ENCODE measurements around the gene USP24. TPM values are rescaled to one million over a fixed set of nuclear protein-coding genes. Genes with fewer than 3 reads are reported as not detected.
"Not testable (repeated sequence)": the region's sequence is repeated elsewhere in the genome, so short reads cannot be mapped to it uniquely, and the experiment has no call there.

USP24 gene
- total RNA-seq, 1 experiment from 2014 or later, result 32.9 TPM

GRCh38 chr1:55118651-55119329 lies 96.4 kb downstream of the USP24 start:
- Histone ChIP-seq H3K4me3 (ENCODE audit: insufficient read depth, low read depth, low read length) (no peak overlapping the region), H3K27me3 (ENCODE audit: control insufficient read depth, insufficient read depth, low read length) (no peaks in the 10 kb centered on the region), H3K36me3 (replicated peaks; ENCODE audit: control insufficient read depth, insufficient read depth, low read length) (peaks cover 12% of the 10 kb centered on the region)
- no peak for DNase-seq

- H3K27me3 ChIP-seq (ENCODE audit: control insufficient read depth, insufficient read depth, low read length), result no peaks in the 10 kb centered on the region
- H3K36me3 ChIP-seq (replicated peaks; ENCODE audit: control insufficient read depth, insufficient read depth, low read length), result peaks cover 12% of the 10 kb centered on the region
- no peak overlapping the region for H3K4me3 ChIP-seq (ENCODE audit: insufficient read depth, low read depth, low read length)
- no peak for DNase-seq
Observed at GRCh38 chr1:55117941-55118340, 97.2 kb downstream of the USP24 start.

GRCh38 chr1:55109005-55109404 lies 106.2 kb downstream of the USP24 start:
- H3K4me3 ChIP-seq (ENCODE audit: insufficient read depth, low read depth, low read length); H3K36me3 ChIP-seq (replicated peaks; ENCODE audit: control insufficient read depth, insufficient read depth, low read length); H3K27me3 ChIP-seq (ENCODE audit: control insufficient read depth, insufficient read depth, low read length); DNase-seq: not testable (repeated sequence)

- Histone ChIP-seq H3K27me3 (ENCODE audit: control insufficient read depth, insufficient read depth, low read length) (no peaks in the 10 kb centered on the region), H3K36me3 (replicated peaks; ENCODE audit: control insufficient read depth, insufficient read depth, low read length) (peaks cover 12% of the 10 kb centered on the region), H3K4me3 (ENCODE audit: insufficient read depth, low read depth, low read length) (no peak overlapping the region)
- DNase-seq, result no peak
Observed at GRCh38 chr1:55107101-55107500, 108.1 kb downstream of the USP24 start.

- Histone ChIP-seq H3K36me3 (replicated peaks; ENCODE audit: control insufficient read depth, insufficient read depth, low read length) (peaks cover 13% of the 10 kb centered on the region), H3K4me3 (ENCODE audit: insufficient read depth, low read depth, low read length) (no peak overlapping the region), H3K27me3 (ENCODE audit: control insufficient read depth, insufficient read depth, low read length) (no peaks in the 10 kb centered on the region)
- no peak for DNase-seq
Observed at GRCh38 chr1:55103891-55104290, 111.3 kb downstream of the USP24 start.

GRCh38 chr1:55095095-55095494 lies 120.1 kb downstream of the USP24 start:
- Histone ChIP-seq H3K27me3 (ENCODE audit: control insufficient read depth, insufficient read depth, low read length) (no peaks in the 10 kb centered on the region), H3K36me3 (replicated peaks; ENCODE audit: control insufficient read depth, insufficient read depth, low read length) (peaks cover 15% of the 10 kb centered on the region), H3K4me3 (ENCODE audit: insufficient read depth, low read depth, low read length) (no peak overlapping the region)
- no peak for DNase-seq

- H3K27me3 ChIP-seq (ENCODE audit: control insufficient read depth, insufficient read depth, low read length), result no peaks in the 10 kb centered on the region
- no peak for DNase-seq
Observed at GRCh38 chr1:55092475-55092874, 122.7 kb downstream of the USP24 start.

GRCh38 chr1:55089683-55090082 lies 125.5 kb downstream of the USP24 start:
- no peak overlapping the region for H3K4me3 ChIP-seq (ENCODE audit: insufficient read depth, low read depth, low read length)
- H3K27me3 ChIP-seq (ENCODE audit: control insufficient read depth, insufficient read depth, low read length), result no peaks in the 10 kb centered on the region
- H3K36me3 ChIP-seq (replicated peaks; ENCODE audit: control insufficient read depth, insufficient read depth, low read length), result peaks cover 20% of the 10 kb centered on the region
- DNase-seq, result no peak

More at GRCh38 chr1:55092475-55092874, 122.7 kb downstream of the USP24 start:
- Histone ChIP-seq H3K36me3 (replicated peaks; ENCODE audit: control insufficient read depth, insufficient read depth, low read length) (peaks cover 19% of the 10 kb centered on the region), H3K4me3 (ENCODE audit: insufficient read depth, low read depth, low read length) (no peak overlapping the region)

GRCh38 chr1:55088413-55088812 lies 126.8 kb downstream of the USP24 start:
- Histone ChIP-seq H3K36me3 (replicated peaks; ENCODE audit: control insufficient read depth, insufficient read depth, low read length) (peaks cover 17% of the 10 kb centered on the region), H3K4me3 (ENCODE audit: insufficient read depth, low read depth, low read length) (no peak overlapping the region), H3K27me3 (ENCODE audit: control insufficient read depth, insufficient read depth, low read length) (no peaks in the 10 kb centered on the region)
- no peak for DNase-seq

- DNase-seq, result no peak
- H3K4me3 ChIP-seq (ENCODE audit: insufficient read depth, low read depth, low read length), result no peak overlapping the region
- peaks cover 16% of the 10 kb centered on the region for H3K36me3 ChIP-seq (replicated peaks; ENCODE audit: control insufficient read depth, insufficient read depth, low read length)
Observed at GRCh38 chr1:55087439-55087838, 127.7 kb downstream of the USP24 start.

GRCh38 chr1:55084257-55084656 lies 130.9 kb downstream of the USP24 start:
- peaks cover 13% of the 10 kb centered on the region for H3K36me3 ChIP-seq (replicated peaks; ENCODE audit: control insufficient read depth, insufficient read depth, low read length)
- no peaks in the 10 kb centered on the region for H3K27me3 ChIP-seq (ENCODE audit: control insufficient read depth, insufficient read depth, low read length)
- no peak overlapping the region for H3K4me3 ChIP-seq (ENCODE audit: insufficient read depth, low read depth, low read length)
- no peak for DNase-seq

More at GRCh38 chr1:55087439-55087838, 127.7 kb downstream of the USP24 start:
- no peaks in the 10 kb centered on the region for H3K27me3 ChIP-seq (ENCODE audit: control insufficient read depth, insufficient read depth, low read length)

GRCh38 chr1:55081905-55082296 lies 133.3 kb downstream of the USP24 start:
- no peak for DNase-seq
- H3K4me3 ChIP-seq (ENCODE audit: insufficient read depth, low read depth, low read length), result no peak overlapping the region
- peaks cover 11% of the 10 kb centered on the region for H3K36me3 ChIP-seq (replicated peaks; ENCODE audit: control insufficient read depth, insufficient read depth, low read length)
- no peaks in the 10 kb centered on the region for H3K27me3 ChIP-seq (ENCODE audit: control insufficient read depth, insufficient read depth, low read length)

- peaks cover 11% of the 10 kb centered on the region for H3K36me3 ChIP-seq (replicated peaks; ENCODE audit: control insufficient read depth, insufficient read depth, low read length)
- DNase-seq, result no peak
- no peak overlapping the region for H3K4me3 ChIP-seq (ENCODE audit: insufficient read depth, low read depth, low read length)
- no peaks in the 10 kb centered on the region for H3K27me3 ChIP-seq (ENCODE audit: control insufficient read depth, insufficient read depth, low read length)
Observed at GRCh38 chr1:55081188-55081904, 133.8 kb downstream of the USP24 start.

- Histone ChIP-seq H3K27me3 (ENCODE audit: control insufficient read depth, insufficient read depth, low read length) (no peaks in the 10 kb centered on the region), H3K4me3 (ENCODE audit: insufficient read depth, low read depth, low read length) (no peak overlapping the region), H3K36me3 (replicated peaks; ENCODE audit: control insufficient read depth, insufficient read depth, low read length) (peaks cover 4% of the 10 kb centered on the region)
- DNase-seq, result no peak
Observed at GRCh38 chr1:55079651-55080050, 135.5 kb downstream of the USP24 start.

- no peaks in the 10 kb centered on the region for H3K27me3 ChIP-seq (ENCODE audit: control insufficient read depth, insufficient read depth, low read length)
- H3K4me3 ChIP-seq (ENCODE audit: insufficient read depth, low read depth, low read length), result no peak overlapping the region
- H3K36me3 ChIP-seq (replicated peaks; ENCODE audit: control insufficient read depth, insufficient read depth, low read length), result peaks cover 3% of the 10 kb centered on the region
- DNase-seq, result no peak
Observed at GRCh38 chr1:55078470-55078869, 136.7 kb downstream of the USP24 start.

Measured in H7 (cell line).